ENCODE results near the gene HOXA10.

The HOXA10 gene

DNA sequence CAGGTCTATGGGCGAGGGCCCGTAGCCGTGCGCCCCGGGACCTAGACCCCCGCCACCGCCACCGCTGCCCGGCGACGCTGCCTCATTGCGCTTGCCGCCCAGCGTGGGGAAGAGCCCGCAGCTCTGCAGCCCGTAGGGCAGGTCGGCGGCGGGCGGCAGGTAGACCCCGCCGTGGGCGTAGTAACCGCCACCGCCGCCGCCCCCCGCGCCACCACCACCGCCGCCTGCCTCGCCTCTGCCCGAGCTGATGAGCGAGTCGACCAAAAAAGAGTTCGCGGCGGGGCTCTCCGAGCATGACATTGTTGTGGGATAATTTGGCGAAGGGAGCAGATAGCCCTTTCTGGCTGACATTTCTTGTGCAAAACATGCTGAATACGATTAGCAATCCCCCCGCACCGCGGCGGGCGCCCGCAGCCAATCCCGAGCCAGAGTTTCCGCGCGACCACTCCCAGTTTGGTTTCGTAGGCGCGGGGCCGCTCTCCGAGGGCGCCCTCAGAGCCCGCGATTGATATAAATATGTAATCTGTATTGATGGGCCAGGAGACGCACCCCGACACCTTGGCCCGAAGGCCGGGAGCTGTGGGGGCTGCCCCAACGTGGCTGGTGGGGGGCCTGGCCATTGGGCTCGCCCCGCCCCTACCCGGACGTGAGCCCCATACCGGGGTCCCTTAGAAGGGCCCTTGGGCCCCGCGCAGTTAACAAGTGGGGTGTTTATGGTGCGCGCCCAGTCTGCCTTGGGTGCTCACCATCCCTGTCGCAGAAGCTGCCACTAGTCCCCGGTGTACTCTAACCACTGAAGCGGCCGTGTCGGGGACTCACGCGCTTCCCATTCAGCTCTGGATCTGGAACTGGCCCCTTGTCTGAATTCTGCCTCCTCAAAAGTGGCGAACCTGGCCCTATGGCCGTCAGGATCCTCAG, at the start of gene HOXA10:
HOXA10 (minus strand) TSS at position 365 of the 918 bp plus-strand sequence; CDS start at position 351, 14 bp downstream.
- DNase-seq, result peak; percentile 91

DNA sequence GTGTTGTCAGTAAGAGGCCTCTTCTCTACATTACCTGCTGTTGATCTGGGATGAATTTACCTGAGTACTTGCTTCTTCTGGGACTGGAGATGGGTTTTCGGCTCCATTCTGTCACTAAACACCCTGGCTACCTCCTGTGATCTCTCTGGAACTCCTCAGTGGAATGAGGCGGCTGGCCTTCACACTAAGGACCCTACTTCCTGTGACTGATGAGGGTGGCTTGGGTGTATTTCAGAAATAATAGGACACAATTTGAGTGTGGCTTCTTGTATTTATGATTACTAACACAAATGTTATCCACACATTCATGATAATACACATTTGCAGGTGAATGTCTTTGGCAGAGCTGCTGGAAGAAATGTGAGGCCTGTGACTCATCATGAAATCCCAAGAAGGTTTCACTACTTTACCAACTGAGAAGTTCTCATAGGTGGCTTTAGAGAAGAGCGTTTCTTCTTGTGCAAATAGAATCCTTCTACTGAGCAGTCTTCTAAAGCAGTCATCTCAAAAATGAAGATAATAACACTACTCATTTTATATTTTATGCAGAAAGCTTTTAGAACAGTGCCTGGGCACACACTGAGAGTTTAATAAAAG, 47.2 kb upstream of the HOXA10 start:
- no peak for DNase-seq

DNA sequence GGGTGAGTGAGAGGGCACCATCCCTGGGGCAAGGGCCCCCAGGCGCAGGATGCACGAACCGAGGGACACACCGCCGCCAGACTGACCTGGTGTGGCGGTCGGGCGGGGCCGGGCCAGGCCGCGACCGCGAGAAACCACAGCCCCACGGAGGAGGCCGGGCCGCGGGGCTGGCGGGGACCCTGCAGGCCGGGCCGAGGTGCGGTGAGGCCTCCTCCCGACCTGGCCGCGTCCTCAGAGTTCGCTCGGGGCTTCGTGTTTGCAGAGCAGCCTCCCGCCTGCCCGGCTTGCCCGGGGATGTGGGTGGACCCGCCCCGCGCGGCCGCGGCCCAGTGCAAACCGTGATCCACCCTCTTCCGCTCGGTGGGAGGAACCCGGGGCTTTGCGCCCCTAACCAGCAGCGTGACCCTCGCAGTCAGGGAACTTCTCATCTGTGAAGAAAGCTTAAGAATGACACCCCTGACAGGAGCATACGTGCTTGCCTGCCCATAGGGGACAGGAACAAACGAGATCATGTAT, 46.4 kb upstream of the HOXA10 start:
- DNase-seq, result no peak

DNA sequence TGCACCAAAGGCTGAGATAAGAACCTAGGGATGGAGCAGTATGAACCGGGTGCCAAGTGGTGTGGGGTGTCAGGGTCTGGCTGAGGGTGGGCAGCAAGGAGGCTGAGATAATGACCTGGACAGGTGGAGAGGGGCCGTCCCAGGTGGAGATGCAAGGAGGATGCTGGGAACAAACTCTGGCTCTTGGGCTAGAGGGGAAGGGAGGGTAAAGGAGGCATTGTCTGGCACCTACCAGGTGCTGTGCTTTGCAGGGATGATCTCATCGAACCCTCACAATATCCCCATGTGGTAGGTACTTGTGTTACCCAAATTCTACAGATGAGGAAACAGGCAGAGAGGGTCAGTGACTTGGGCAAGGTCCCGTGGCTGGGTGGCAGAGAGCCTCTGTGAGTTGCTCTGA, 45.7 kb upstream of the HOXA10 start:
- DNase-seq, result no peak

DNA sequence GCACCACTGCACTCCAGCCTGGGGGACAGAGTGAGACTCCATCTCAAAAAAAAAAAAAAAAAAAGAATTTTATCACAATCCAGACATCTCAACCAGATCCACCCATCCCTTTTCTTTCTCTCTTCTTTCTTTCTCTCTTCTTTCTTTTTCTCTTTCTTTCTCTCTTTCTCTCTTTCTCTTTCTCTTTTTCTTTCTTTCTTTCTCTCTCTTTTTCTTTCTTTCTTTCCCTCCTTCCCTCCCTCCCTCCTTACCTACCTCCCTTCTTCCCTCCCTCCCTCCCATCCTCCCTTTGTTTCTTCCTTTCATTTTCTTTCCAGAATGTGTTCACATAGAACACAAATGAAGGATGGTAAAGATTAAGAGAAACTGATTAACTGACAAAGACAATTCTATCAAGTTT, 43.8 kb upstream of the HOXA10 start:
- DNase-seq, result no peak

DNA sequence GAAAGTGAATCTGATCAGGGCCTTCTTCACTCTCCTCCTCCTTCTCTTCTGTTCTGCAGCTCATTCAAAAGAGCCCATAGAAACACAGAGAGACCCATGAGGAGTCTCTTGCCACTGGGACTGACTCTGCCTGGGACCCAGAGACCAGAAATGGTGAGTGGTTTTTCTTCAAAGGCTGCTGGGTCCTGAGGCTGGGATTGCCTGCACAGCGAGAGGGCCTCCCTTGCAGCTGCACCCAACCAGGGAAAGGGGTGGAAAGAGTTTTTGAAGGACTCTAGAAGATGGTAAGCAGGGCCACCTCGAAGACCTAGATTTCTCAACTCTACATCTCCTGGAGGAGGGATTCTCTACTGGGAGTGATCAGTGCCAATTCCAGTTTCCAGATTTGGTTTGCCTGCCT, 41.2 kb upstream of the HOXA10 start:
- DNase-seq, result no peak

DNA sequence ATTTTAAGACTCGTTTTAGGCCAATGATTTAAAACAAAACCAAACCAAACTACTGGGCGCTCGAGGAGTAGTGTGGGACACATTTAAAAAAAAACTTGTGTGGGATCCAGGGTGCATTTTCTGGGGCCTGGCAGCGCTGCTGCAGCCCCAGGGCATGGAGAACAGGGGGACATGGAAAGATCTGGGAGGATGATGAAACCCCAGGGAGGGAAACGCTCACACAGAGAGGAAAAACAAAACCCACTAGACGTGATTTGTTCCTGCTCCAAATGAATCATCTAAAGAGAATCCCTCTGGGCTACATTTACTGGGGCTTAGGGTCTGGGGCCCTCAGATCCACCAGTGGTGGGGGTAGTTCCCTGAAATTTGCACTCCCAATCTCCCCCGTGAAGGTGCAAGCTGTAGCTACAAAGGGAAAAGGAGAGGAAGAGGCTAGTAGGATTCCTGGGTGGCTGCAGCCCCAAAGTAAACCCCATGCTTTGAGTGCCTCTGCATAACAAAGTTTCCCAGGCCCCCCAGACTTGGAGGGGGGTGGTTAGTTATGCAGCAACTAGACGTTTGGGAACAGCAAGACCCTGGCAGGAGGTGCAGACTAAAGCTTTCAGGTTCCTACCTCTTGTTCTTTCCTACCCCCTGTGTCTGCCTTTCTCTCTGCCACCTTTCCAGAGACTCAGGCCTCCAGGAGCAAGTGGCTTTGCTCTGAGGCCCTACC, 40.3 kb upstream of the HOXA10 start:
- DNase-seq, result no peak

DNA sequence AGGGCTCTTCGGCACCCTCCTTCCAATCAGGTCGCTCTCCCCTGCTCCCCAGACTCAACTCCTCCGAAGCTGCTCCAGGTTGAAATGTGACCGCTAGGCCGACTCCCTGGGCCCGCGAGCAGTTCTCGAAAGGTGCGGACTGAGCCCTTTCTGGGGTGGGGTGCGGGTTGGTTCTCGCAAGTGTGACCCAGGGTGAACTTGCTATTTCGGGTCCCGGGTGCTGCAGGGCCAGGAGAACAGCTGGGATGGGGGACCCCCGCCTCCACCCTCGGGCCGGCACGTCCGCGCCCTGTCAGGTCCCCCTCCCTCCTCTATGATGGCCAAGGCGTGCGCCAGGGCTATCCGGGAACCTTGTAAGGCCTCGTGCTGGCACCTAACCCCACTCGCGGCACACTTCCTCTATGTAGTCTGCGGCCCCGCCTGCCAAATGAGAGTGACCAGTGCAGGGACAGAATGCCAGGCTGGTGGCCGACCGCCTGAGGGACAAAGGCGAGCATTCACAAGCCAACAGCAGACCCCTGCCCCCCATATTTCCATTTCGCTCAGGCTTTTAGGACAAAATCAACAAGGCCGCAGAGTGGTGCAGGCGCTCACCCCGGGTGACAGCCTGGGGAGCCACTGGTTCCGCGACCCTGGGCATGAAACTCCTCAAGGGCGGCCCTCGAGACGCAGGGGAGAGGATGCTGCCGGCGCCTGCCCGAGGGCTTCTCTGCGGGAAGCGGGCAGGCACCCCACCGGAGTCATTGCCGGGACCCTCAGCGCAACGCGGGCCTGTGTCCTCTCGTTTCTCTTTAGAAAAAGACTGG, 39.5 kb upstream of the HOXA10 start:
- no peak for DNase-seq

DNA sequence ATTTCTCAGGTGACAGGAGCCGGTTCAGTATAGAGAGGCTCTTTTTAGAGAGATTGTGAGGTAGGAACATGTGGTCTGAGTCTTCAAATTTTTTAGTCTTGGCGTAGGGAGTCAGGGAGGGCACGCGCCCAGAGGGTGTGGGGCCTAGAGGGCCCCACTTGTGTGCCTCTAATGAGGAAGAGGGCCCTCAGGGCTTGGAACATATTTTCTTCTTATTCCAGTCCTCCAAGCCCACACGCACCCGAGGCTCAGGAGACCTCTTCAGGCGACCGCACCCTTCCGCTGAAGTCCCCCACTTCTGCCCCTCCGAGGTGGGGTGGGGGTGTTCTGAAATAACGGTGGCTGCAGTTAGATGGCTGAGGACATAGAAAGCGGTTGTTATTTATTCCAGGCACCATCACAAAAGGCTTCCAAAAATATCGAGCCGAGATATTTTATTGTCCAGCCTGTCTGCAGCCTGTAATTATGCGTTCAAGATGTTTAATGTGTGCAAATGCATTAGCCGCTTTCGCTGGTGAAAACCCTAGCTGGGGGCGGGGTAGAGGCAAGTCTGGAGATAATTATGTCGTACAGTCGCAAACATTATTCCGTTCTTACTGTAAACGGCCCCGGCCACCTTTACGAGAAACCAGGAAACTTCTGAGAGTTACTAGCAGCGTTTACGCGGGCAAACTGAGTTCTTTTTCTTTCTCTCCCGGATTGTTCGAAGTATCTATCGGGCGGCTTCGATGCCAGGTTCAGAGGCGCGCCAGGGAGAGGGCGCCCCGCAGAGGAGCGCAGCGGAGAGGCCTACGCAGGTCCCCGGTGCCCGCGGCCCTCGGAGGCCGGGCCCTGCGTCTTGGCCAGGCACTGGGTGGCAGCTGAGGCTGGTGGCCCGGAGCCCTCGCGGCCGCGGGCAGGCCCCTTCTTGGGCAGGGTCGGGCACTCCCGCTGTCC, 38.6 kb upstream of the HOXA10 start:
- no peak for DNase-seq

DNA sequence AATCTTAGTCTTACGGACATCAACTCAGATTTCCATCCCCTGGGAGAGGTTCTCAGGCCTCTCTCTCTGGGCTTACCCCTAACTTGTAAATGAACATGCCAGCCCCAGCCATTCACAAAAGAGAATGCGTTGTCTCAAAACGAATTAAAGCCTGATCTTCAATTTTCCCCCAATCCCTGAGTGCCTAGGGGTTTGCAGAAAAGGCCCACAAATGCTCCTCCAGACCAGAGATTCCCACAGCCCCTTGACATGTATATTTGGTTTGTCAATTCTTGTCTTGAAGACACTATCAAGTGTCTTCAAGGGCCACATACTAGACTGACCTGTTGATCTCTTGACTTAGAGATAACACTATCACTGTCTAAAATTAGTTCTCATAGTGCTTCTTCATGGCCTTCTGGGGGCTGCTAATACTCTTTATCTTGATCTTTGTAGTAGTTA, 37.7 kb upstream of the HOXA10 start:
- no peak for DNase-seq

DNA sequence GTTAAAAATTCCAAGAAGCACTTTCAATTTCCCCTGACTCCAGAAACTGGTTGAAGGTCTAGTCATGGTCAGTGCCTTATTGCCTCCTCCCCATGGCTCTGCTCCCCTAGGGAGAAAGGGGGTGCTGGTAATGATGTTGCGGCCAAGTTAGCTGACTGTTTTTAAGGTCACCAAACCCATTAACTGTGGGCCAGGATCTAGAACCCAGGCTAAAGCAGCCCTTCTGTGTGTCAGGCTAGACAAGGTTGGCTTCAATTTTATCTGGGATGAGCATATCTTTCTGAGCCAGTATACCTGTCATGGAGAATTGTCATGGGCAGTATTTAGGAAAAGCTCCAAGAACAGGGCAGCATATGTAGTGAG, 36.9 kb upstream of the HOXA10 start:
- DNase-seq, result no peak

DNA sequence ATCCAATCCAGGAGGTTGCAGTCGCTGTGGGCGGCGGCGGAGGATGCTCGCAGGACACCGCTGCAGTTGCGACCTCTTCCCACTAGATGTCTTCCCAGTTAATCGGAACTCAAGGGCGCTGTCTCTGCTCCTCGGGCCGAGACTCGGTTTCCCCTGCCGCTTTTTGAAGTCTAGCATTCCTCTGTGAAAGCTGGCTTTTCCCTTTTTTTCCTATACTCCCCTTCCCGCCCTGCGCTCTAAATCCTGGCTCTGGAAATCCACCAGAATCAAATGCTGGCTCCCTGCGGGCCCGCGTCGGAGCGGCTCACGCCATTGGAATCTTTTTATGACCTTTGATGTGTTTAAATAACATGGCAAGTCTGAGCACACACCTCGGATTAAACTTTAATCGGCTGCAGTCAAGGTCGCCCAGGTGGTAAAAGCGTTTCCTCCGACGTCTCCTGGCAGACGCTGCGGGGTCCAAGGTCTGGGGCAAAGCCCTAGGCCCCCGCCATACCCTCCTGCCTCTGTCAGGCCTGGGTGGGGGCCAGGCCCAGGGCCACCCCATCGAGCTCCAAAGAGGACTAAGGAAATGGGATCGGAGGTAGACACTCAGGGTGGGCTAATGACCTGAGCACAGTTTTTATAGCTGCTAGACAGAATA, 36.4 kb upstream of the HOXA10 start:
- peak; percentile 57 for DNase-seq

DNA sequence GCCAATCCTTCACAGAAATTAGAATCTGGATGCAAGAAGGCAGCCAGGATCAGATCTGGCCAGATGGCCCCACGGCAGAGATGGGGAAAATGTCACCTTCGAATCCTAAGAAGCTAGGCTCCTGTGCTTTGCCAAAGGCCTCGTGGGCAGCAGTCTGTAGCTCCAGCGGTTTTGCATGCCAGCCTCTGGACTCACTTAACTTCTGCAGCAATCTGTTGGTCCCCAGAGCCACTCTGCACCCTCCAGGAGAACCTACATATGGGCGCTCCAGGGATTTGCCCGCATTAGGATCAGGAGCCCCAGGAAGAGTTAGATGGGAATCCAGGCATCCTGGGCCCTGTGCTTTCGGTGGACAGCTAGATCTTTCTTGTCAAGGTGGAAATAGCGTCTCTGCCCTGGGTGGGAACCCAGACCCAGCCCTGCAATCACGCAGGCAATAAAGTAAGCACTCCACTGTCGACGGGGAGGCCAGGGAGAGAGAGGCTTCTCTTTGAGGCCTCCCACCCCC, 35.9 kb upstream of the HOXA10 start:
- no peak for DNase-seq

DNA sequence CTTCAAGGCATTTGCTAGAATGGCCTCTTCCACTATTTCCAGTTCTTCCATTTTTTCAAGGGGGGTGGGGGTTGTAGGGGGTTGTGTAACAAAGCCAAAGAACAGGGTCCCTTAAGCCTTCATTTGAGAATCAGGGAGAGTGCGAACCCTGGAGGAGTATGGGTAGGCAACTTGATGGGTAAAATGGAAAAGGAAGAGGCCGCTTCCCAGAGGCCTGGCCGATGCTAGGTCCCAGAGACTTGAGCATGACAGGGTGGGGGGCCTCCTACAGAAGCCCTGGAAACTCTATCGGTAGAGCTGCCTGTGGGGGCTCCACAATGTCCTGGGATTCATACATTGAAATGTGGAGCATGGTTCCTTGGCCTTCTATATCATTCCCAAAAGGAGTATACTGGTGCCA, 34.9 kb upstream of the HOXA10 start:
- no peak for DNase-seq

DNA sequence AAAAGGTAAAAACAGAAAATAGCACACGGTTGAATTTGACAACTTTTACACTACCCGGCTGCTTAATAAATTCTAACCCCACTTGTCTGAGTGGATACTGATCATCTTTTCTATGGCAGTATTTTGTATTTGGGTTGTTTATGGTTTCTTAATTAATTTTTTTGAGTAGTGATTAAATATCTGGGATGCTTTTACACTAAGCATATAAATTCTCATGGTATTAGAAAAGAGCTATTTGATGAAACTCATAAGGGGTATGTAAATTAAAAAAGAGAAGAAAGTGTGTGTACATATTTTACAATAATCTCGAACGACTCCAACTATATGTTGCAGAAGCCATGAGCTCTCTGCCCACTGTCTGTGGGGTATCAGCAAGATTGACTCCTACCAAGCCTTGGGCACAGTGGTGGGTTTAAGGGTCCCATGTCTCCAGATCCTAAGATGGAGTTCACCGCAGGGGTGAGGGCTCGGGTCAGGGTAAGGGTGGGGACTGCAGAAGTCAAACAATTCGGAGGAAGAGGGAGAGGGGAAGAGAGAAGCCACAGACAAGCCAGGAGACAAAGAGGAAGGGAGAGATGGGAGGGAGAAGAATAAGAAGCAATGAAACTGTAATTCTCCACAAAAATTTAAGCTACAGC, 33.3 kb upstream of the HOXA10 start:
- DNase-seq, result no peak

DNA sequence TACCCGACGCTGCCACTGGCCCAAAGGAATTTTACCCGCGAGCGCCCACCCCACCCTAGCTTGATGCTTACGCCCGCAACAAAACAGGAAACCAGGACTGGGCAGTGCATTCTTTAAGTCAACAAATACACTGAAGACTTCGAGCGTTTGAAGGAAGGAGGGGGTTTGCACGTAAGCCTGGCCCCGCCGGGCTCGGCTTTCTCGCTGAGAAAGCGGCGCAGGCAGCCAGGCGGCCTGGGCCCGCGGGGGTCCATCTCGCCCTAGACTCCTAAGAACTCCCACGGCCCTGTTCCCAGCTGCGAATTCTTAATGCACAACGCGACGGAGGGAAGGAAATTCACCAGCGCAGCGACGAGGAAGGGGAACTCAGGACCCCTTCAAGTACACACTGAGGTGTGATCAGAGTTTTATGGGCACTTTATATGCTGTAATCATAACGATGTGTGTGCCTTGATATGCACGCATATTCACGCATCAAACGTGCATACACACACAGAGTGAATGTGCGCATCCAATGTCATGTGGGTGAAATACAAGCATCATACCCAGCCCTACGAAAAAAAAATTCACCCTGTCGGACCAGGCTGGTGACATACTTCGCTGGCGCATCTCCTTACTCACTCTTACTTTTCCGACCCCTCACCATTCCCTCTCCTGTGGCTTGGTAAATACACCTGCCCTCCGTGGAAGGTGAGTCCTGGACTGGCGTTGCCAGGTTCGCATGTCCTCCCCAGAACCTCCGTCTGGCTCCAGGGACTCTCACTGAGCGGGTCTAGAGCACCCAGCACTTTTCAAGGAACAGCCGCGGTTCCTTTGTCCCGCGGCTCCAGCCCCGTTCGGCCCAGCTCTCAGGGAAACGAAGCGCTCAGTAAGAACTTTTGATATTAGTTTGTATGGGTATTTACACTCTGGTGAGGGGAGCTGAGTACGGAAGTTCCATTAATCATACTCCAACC, 31.5 kb upstream of the HOXA10 start:
- peak; percentile 30 for DNase-seq

DNA sequence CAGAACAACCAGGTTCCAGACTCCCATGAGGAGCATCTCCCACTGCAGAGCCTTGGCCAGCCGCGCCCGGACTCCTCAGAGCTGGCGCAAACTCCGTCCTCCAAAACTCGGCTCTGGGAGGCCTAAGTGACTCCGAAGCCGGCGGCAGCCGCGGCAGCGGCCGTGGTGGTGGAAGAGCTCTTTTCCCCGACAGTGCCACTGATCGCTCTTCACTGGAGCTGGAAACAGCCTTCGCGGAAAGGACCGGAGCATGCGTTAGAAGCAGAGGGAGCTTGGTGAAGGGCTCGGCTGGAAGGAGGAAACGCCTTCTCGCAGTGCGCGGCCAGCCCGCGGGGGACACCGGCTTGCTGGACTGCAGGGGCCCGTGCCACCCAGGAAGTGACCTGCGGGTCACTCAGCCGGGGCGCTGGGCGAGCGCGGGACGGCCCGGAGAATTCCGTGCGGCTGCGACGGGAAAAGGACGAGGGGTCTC, 30.8 kb upstream of the HOXA10 start:
- peak; percentile 52 for DNase-seq

DNA sequence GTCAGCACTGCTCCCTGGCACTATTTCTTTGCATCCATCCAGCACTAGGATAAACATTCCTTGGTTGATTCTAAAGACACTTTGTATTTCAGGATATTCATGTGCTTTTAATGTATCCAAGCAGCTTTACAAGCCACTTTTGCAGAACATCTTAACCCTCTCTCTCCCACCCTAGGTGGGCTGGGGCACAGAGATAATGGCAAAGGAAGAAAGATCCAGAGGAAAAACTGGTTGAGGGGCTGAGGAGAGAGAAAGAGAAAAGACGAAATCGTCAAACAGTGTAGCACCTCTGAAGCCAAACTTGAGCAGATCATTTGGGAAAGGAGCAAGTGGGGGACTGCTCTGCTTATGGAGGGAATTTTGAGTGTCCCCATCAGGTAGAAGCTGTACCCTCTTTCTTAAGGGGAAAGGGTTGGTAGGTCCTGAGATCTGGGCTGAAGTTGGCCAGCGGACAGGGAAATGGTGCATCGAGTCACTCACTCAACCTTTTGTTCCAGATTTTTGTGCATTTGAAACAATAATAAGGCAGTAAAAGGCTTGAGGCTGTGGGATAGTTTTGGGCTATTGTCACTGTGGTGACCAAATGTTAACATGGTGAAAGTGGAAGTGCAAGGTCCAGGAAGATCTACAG, 30.0 kb upstream of the HOXA10 start:
- DNase-seq, result no peak
